HFFc6 (cell line): ENCODE measurements around the gene ADCK1. TPM values are rescaled to one million over a fixed set of nuclear protein-coding genes. Genes with fewer than 3 reads are reported as not detected.
"Not testable (repeated sequence)": the region's sequence is repeated elsewhere in the genome, so short reads cannot be mapped to it uniquely, and the experiment has no call there.

Experiments used
- DNase-seq: peaks from one replicate; pipeline ENCODE4 v3.0.0-alpha.2; 2018
- H3K27ac Mint-ChIP-seq: 2 replicates; pipeline ENCODE4 v1.8.0; 2020; ENCODE audit warnings: mild to moderate bottlenecking, mixed read lengths
- H3K27me3 Mint-ChIP-seq: 2 replicates; pipeline ENCODE4 v1.8.0; 2021; ENCODE audit warnings: mild to moderate bottlenecking, moderate library complexity, mixed read lengths; ENCODE audit not compliant: insufficient read depth
- H3K36me3 Mint-ChIP-seq: 2 replicates; pipeline ENCODE4 v1.8.0; 2021; ENCODE audit warnings: low read depth, mixed read lengths
- H3K4me1 Mint-ChIP-seq: 2 replicates; pipeline ENCODE4 v1.8.0; 2020; ENCODE audit warnings: low read depth, mixed read lengths
- H3K4me3 Mint-ChIP-seq: 2 replicates; pipeline ENCODE4 v1.8.0; 2020; ENCODE audit warnings: mild to moderate bottlenecking, moderate library complexity, mixed read lengths
- H3K9me3 Mint-ChIP-seq: 2 replicates; pipeline ENCODE4 v1.8.0; 2020; ENCODE audit warnings: mild to moderate bottlenecking, mixed read lengths
- total RNA-seq, 6 experiments: library from RNA; stranded (reverse); fragmentation: NEBNext Ultra II Directional; extraction: Animal tissue kit (Norgen Biotek cat#: 25700); gene quantifications; 2 replicates in 1 of 6; 3 replicates in 5 of 6; pipeline ENCODE4 v1.2.3, GENCODE V29; 2021
- TF ChIP-seq, protein P1 (sequence below): fragments of 200-600 bp; sonication (generic); IDR thresholded peaks from 2 replicates; pipeline ENCODE4 v1.5.0; 2021; ENCODE audit warnings: antibody characterized with exemption, mild to moderate bottlenecking

ADCK1 gene
- total RNA-seq, 6 experiments from 2014 or later = 4.4 to 6.3 (median 5.7) TPM

DNA sequence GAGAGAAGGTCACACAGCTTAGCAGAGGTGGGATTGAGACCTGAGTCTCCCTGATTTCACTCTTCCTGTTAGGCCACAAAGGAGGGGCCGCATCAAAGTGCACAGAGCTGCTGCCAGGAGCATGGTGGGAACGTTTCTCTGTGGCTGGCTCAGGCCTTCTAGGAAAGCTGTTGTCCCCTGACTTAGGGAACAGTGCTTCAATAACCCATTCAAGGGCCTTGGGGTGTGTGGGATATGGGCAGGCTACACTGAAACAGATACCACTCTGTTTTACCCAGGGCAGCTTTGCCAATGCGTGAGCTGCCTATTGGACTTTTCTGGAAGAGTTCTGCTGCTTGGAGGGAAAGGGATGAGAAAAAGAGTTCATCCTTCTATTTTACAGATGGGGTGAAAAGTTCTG is 110.0 kb downstream of the ADCK1 start:
- TF ChIP-seq, protein P1, sequence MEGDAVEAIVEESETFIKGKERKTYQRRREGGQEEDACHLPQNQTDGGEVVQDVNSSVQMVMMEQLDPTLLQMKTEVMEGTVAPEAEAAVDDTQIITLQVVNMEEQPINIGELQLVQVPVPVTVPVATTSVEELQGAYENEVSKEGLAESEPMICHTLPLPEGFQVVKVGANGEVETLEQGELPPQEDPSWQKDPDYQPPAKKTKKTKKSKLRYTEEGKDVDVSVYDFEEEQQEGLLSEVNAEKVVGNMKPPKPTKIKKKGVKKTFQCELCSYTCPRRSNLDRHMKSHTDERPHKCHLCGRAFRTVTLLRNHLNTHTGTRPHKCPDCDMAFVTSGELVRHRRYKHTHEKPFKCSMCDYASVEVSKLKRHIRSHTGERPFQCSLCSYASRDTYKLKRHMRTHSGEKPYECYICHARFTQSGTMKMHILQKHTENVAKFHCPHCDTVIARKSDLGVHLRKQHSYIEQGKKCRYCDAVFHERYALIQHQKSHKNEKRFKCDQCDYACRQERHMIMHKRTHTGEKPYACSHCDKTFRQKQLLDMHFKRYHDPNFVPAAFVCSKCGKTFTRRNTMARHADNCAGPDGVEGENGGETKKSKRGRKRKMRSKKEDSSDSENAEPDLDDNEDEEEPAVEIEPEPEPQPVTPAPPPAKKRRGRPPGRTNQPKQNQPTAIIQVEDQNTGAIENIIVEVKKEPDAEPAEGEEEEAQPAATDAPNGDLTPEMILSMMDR = no peak
- H3K9me3 Mint-ChIP-seq = no peaks in the 10 kb centered on the region
- no peak for DNase-seq
- no peaks in the 10 kb centered on the region for H3K4me1 Mint-ChIP-seq
- no peaks in the 10 kb centered on the region for H3K36me3 Mint-ChIP-seq
- H3K27me3 Mint-ChIP-seq = no peaks in the 10 kb centered on the region; the same call in 1 of the 2 replicates
- H3K27ac Mint-ChIP-seq = no peak overlapping the region
- H3K4me3 Mint-ChIP-seq = no peak overlapping the region

DNA sequence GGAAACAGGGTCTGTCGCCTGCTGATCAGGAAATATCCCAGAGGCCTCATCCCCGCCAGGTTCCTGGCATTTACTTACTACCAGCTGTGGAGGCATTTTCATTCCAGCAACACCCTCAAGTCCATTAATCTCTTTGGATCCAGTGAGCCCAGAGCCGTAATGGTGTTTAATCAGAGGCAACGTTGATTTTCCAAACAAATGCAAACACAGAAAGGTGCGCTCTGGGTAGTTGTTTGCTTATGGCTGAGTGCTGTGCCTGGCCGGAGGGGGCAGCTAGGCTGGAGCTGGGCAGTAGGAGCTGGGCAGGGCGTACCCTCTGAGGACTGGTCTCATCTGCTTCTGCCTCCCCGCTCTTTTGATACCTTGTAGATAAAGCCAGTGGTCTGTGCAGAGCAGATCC is 110.6 kb downstream of the ADCK1 start:
- TF ChIP-seq, protein P1 = no peak
- Mint-ChIP-seq H3K4me3 (no peak overlapping the region), H3K9me3 (no peaks in the 10 kb centered on the region), H3K27ac (no peak overlapping the region), H3K36me3 (no peaks in the 10 kb centered on the region), H3K4me1 (no peaks in the 10 kb centered on the region), H3K27me3 (no peaks in the 10 kb centered on the region; the same call in 1 of the 2 replicates)
- DNase-seq = no peak

DNA sequence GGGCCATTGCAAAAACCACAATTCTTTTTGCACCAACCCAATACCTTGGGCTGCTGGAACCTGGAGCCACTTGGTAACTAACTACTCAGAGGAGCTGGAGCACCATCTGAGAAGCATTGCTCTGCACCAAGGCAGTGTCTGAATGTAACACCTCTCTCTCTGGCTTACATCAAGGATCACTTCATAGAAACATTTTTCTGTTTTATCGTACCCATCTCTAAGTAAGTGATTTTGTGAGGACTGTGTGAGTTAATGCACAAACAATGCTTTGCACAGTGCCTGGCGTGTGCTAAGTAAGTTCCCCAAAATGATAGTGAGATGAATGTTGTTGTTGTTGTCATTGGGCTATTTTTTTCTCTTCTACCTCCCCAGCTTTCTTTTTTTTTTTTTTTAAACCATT is 111.4 kb downstream of the ADCK1 start:
- Mint-ChIP-seq H3K27ac (no peak overlapping the region), H3K36me3 (no peaks in the 10 kb centered on the region), H3K27me3 (no peaks in the 10 kb centered on the region; the same call in 1 of the 2 replicates), H3K4me3 (no peak overlapping the region), H3K9me3 (no peaks in the 10 kb centered on the region), H3K4me1 (no peaks in the 10 kb centered on the region)
- DNase-seq = no peak
- TF ChIP-seq, protein P1 = no peak

DNA sequence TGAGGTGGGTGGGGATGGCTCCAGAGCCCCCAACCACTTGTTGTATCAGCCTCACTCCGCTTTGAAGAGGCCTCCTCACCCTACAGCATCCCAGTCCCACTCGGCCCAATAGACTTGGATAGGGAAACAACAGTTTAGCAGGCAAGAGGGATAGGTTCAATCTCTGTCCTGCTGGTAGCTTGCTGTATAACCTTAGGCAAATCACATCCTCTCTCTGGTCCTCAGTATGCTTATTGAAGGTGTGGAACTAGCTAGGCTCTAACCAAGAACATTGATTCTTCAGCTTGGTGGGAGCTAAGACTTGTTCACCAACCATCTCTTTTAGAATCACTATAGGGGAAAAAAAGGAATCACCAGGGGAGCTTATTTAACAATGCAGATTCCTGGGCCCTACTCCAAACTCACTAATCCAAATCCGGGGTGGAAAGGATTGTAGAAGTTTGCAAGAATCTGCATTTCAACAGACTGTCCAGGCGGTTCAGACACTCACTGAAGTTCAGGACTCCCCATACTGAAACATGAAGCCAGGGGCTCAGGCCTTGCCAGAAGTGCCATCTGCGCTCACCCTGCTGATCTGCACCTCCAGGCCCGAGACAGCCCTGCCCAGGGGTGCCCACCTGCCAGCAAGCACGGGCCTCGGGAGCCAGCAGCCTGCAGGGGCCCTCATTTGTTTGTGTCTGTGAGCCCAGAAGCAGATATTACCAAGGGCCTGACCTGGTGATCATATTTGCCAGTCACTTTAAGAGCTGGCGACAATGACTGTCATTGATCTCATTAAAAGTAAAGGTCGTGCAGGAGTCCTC is 113.0 kb downstream of the ADCK1 start:
- no peaks in the 10 kb centered on the region for H3K4me1 Mint-ChIP-seq
- H3K4me3 Mint-ChIP-seq = no peak overlapping the region
- no peaks in the 10 kb centered on the region for H3K36me3 Mint-ChIP-seq
- H3K9me3 Mint-ChIP-seq = no peaks in the 10 kb centered on the region
- TF ChIP-seq, protein P1 = no peak
- no peak overlapping the region for H3K27ac Mint-ChIP-seq
- no peak for DNase-seq
- H3K27me3 Mint-ChIP-seq = no peaks in the 10 kb centered on the region; the same call in 1 of the 2 replicates

DNA sequence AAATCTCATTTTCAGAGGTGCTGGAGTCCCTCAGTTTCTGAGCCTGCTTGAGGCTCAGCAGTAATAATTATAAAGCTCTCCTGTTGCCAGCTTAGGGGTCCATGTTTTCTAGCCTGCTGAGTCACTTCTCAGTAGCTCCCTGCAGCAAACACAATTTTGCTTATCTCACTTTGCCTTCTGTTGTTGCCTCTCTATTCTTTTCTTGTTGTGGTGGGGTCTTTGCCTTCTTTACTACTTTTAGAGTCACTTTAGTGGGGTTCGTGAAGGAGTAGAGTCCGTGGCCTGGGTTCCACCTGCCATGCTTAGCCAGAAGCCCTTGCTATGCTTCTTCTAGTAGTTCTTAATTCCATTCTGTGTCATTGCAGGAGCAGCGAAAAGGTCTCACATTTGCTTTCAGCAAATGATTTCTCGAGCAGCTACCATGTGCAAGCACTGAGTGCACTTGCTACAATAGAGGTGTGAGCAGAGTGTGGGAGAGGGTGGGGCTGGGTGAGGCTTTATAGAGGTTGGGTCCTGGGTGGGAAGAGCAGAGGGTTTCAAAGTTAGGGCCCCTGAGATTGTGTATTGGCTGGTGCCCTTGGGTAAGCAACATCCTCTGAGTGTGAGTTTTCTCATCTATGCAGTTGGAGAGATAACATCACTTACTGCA is 114.3 kb downstream of the ADCK1 start:
- no peak overlapping the region for H3K4me3 Mint-ChIP-seq
- H3K36me3 Mint-ChIP-seq = no peaks in the 10 kb centered on the region
- no peak for DNase-seq
- H3K27me3 Mint-ChIP-seq = no peaks in the 10 kb centered on the region; the same call in 1 of the 2 replicates
- H3K27ac Mint-ChIP-seq = no peak overlapping the region
- no peaks in the 10 kb centered on the region for H3K9me3 Mint-ChIP-seq
- H3K4me1 Mint-ChIP-seq = no peaks in the 10 kb centered on the region
- TF ChIP-seq, protein P1 = no peak

DNA sequence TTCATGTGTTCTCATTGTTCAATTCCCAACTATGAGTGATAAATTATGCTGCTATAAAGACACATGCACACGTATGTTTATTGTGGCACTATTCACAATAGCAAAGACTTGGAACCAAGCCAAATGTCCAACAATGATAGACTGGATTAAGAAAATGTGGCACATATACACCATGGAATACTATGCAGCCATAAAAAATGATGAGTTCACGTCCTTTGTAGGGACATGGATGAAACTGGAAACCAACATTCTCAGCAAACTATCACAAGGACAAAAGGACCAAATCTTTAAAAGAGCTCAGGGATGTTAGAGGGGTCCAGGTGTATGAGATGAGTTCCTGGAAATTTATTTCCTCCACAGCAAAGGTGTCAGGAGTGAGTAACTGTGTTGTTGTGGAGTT is 115.5 kb downstream of the ADCK1 start:
- not testable (repeated sequence) for H3K4me3 Mint-ChIP-seq, H3K4me1 Mint-ChIP-seq, DNase-seq, H3K27me3 Mint-ChIP-seq, H3K36me3 Mint-ChIP-seq, H3K9me3 Mint-ChIP-seq, H3K27ac Mint-ChIP-seq
